Activated T-cell treated with anti-CD3 and anti-CD28 coated beads, Interleukin-2, amount 50 U/mL, for 24 hours (primary cell): ENCODE data around the gene CFI.

Experiments used
- DNase-seq: peaks from one replicate; pipeline ENCODE4 v3.0.0-alpha.2; 2020
- H3K27ac Mint-ChIP-seq: 2 replicates; pipeline ENCODE4 v1.8.0; 2020; ENCODE audit warnings: mild to moderate bottlenecking, mixed read lengths
- H3K27me3 Mint-ChIP-seq: 2 replicates; pipeline ENCODE4 v1.8.0; 2020; ENCODE audit warnings: mixed read lengths
- H3K36me3 Mint-ChIP-seq: 2 replicates; pipeline ENCODE4 v1.8.0; 2020; ENCODE audit warnings: low read depth, mixed read lengths
- H3K4me1 Mint-ChIP-seq: 2 replicates; pipeline ENCODE4 v1.8.0; 2020; ENCODE audit warnings: low read depth, mixed read lengths
- H3K4me3 Mint-ChIP-seq: 2 replicates; pipeline ENCODE4 v1.8.0; 2020; ENCODE audit warnings: mild to moderate bottlenecking, moderate library complexity, mixed read lengths
- H3K9me3 Mint-ChIP-seq: 2 replicates; pipeline ENCODE4 v1.8.0; 2020; ENCODE audit warnings: mixed read lengths

The CFI gene

GRCh38 chr4:109755656-109756055, 46.1 kb downstream of the CFI start:
- H3K27me3 Mint-ChIP-seq = peaks cover 11% of the 10 kb centered on the region
- no peak overlapping the region for H3K27ac Mint-ChIP-seq
- H3K4me1 Mint-ChIP-seq = peaks cover 5% of the 10 kb centered on the region

DNA sequence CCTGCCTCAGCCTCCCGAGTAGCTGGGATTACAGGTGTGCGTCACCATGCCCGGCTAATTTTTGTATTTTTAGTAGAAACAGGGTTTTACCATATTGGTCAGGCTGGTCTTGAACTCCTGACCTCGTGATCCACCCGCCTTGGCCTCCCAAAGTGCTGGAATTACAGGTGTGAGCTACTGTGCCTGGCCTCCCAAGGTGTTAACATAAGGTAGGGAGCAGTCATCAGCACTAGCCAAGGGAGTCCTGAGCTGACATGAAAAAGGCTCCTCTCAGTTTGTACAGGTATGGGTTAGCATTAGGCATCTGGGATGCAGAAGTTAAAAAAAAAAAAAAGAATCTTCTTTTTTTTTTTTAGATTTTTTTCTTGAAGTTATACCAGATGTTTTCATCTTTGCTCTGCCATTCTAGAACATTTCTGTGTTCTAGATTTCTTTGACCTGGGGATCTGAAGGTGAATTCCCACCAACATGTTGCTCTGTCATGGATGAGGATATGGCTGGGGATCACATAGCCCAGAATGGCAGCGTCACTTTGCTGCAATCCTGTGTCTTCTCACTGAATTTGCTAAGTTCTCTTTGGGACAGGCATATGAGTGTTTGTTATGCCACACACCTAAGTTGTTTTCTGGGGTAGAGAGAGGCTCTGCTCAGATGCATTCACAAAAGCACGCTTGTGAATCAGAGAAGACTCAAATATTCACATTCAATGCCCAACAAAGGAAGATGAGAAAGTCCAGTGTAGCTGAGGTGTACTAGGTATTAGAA, 47.5 kb downstream of the CFI start:
- peak; percentile 38 for DNase-seq
- no peaks in the 10 kb centered on the region for H3K9me3 Mint-ChIP-seq
- H3K27me3 Mint-ChIP-seq = peaks cover 5% of the 10 kb centered on the region
- no peak overlapping the region for H3K4me3 Mint-ChIP-seq
- no peak overlapping the region for H3K27ac Mint-ChIP-seq
- H3K36me3 Mint-ChIP-seq = no peaks in the 10 kb centered on the region
- no peaks in the 10 kb centered on the region for H3K4me1 Mint-ChIP-seq

More at GRCh38 chr4:109755656-109756055, 46.1 kb downstream of the CFI start:
- DNase-seq = no peak
- no peaks in the 10 kb centered on the region for H3K36me3 Mint-ChIP-seq
- no peaks in the 10 kb centered on the region for H3K9me3 Mint-ChIP-seq
- no peak overlapping the region for H3K4me3 Mint-ChIP-seq

DNA sequence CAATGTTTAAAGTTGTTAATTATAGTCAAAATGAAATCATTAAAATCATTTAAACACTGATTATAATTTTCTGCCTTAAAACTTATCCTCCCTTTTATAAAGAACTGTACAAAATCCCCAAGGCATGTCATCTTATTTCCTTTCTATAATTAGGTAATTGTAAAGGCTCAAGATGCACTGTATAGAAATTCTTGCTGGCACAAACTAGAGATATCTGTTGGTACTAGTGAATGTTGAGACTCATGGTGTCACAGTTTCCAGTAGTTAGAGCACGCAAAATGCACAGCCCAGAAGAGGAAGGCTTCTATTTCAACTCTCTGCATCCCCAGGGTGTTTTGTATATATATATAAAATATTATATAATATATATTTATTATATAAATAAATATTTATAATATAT, 49.3 kb downstream of the CFI start:
- no peak overlapping the region for H3K27ac Mint-ChIP-seq
- DNase-seq = no peak
- H3K9me3 Mint-ChIP-seq = no peaks in the 10 kb centered on the region
- H3K4me3 Mint-ChIP-seq = no peak overlapping the region
- no peaks in the 10 kb centered on the region for H3K36me3 Mint-ChIP-seq
- no peaks in the 10 kb centered on the region for H3K27me3 Mint-ChIP-seq
- H3K4me1 Mint-ChIP-seq = no peaks in the 10 kb centered on the region

DNA sequence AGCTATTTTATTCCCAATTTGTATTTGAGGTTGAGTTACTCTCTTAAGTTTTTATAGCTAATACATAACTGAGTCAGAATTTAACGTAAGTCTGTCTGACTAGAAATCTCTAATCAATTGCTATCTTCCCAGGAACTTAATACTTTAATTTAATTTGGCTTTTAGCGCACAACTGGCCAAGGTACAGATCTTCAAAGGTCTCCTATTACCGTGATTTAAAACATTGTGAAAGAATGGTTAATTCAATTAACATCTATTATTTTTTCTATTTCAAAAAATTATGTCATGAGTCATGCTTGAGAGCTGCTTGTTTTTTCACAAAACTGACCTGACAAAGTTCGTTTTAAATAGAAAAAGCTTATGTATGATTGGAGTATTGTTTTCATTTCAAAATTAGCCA, 49.9 kb downstream of the CFI start:
- no peak overlapping the region for H3K4me3 Mint-ChIP-seq
- no peaks in the 10 kb centered on the region for H3K36me3 Mint-ChIP-seq
- no peaks in the 10 kb centered on the region for H3K27me3 Mint-ChIP-seq

DNA sequence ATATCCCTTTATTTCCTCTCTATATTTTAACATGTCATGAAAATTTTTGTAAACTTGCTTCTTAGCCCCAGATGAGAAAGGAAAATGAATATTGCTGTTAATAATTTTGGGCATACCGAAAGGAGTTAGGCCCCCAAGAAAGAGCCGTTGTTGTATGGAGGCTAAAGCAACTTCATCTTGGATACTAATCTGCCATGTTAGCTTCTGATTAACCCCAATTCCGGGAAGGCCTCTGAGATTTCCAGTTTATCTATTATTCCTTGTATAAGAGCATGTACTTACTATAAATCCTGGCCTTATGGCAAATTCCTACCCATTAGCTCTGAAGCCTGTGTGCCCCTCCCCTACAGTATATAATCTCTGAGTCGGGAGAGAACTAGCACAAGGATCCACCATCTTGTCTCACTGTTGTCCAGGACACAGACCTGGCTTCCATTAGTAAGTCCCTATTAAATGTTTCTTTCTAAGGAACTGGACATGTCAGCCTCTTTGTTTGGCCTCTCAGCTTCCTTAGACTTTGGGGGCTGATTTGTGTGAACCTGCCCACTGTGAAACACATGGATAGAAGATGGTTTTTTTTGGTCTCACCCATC, 51.1 kb downstream of the CFI start:
- H3K36me3 Mint-ChIP-seq = no peaks in the 10 kb centered on the region
- H3K4me3 Mint-ChIP-seq = no peak overlapping the region
- no peaks in the 10 kb centered on the region for H3K9me3 Mint-ChIP-seq
- H3K4me1 Mint-ChIP-seq = no peaks in the 10 kb centered on the region
- no peaks in the 10 kb centered on the region for H3K27me3 Mint-ChIP-seq
- no peak overlapping the region for H3K27ac Mint-ChIP-seq
- no peak for DNase-seq

More for the DNA sequence above, 49.9 kb downstream of the CFI start:
- no peaks in the 10 kb centered on the region for H3K4me1 Mint-ChIP-seq
- no peak overlapping the region for H3K27ac Mint-ChIP-seq
- DNase-seq = no peak
- H3K9me3 Mint-ChIP-seq = no peaks in the 10 kb centered on the region

- H3K4me3 Mint-ChIP-seq = no peak overlapping the region
- no peak overlapping the region for H3K27ac Mint-ChIP-seq
- H3K27me3 Mint-ChIP-seq = no peaks in the 10 kb centered on the region
- H3K4me1 Mint-ChIP-seq = no peaks in the 10 kb centered on the region
- H3K36me3 Mint-ChIP-seq = no peaks in the 10 kb centered on the region
- no peaks in the 10 kb centered on the region for H3K9me3 Mint-ChIP-seq
- no peak for DNase-seq
Observed at GRCh38 chr4:109749388-109750082, 52.3 kb downstream of the CFI start.

GRCh38 chr4:109748114-109748513, 53.7 kb downstream of the CFI start:
- Mint-ChIP-seq H3K4me3 (no peak overlapping the region), H3K4me1 (no peaks in the 10 kb centered on the region), H3K36me3 (no peaks in the 10 kb centered on the region), H3K27me3 (no peaks in the 10 kb centered on the region), H3K9me3 (no peaks in the 10 kb centered on the region), H3K27ac (no peak overlapping the region)
- no peak for DNase-seq

DNA sequence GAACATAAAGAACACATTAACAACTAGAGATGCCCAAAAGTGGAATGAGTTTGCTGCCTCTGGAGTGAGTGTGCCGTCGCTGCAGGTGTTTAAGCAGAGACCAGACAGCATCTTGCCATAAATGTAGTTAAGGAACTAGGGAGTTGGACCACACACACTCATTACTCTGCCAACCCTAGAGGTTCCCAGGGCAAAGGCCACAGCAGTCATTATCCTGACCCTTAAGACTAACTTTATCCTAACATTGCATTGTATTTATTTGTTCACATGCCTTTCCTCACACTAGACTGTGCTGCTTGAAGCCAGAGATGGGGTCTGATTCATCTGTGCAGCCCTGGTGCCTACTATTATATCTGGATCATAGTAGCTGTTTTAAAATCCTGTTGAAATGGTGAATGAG, 55.1 kb downstream of the CFI start:
- H3K27ac Mint-ChIP-seq = no peak overlapping the region
- H3K36me3 Mint-ChIP-seq = no peaks in the 10 kb centered on the region
- no peaks in the 10 kb centered on the region for H3K9me3 Mint-ChIP-seq
- H3K27me3 Mint-ChIP-seq = no peaks in the 10 kb centered on the region
- DNase-seq = no peak
- H3K4me1 Mint-ChIP-seq = no peaks in the 10 kb centered on the region
- no peak overlapping the region for H3K4me3 Mint-ChIP-seq

DNA sequence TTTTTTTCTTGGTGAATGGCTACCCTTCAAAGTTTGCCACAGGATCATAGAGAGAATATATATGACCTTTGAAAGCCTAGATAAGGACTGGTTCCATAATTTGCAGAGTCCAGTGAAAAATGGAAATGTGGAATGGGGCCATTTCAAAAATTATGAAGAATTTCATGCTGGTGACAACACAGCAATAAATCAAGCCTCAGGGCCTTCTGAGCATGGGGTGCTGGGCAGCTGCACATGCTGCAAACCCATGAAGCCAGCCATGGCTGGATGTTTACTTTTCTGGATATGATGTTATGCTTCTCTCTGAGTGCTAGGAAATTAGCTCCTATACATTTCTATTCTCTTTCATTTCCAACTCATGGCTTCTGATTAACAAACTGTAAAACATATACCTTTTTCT, 56.0 kb downstream of the CFI start:
- Mint-ChIP-seq H3K4me3 (no peak overlapping the region), H3K9me3 (no peaks in the 10 kb centered on the region), H3K36me3 (no peaks in the 10 kb centered on the region), H3K4me1 (no peaks in the 10 kb centered on the region), H3K27me3 (no peaks in the 10 kb centered on the region), H3K27ac (no peak overlapping the region)
- DNase-seq = no peak

GRCh38 chr4:109739547-109739946, 62.3 kb downstream of the CFI start:
- Mint-ChIP-seq H3K9me3 (no peaks in the 10 kb centered on the region), H3K36me3 (no peaks in the 10 kb centered on the region), H3K4me3 (no peak overlapping the region), H3K4me1 (no peaks in the 10 kb centered on the region), H3K27ac (no peak overlapping the region), H3K27me3 (no peaks in the 10 kb centered on the region)
- DNase-seq = no peak

DNA sequence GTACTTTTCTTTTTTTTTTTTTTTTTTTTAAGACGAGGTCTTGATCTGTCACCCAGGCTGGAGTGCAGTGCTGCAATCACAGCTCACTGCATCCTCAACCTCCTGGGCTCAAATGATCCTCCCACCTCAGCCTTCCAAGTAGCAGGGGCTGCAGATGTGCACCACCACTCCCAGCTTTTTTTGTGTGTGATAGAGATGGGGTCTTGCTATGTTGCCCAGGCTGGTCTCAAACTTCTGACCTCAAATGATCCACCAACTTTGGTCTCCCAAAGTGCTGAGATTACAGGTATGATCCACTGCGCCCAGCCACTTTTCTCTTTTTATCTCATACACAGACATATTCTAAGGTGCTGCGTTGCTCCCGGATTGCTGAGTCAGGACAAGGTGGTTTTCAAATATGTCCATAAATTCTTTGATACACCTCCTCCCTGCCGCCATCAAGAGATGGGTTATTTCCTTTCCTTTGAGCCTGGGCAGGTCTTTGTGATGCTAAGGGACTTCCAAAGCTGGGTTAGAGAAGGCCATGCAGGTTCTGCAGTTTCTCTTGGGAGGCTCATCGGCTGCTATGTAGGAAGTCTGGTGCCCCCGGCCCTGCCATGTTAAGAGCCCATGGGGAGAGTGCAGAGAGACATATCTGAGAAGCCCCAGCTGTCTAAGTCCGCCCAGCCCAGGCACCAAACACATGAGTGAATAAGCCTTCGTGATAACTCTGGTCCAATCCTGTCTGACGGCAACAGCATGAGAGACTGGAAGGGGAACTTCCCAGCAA, 63.5 kb downstream of the CFI start:
- Mint-ChIP-seq H3K36me3 (no peaks in the 10 kb centered on the region), H3K4me3 (no peak overlapping the region), H3K4me1 (no peaks in the 10 kb centered on the region), H3K27me3 (no peaks in the 10 kb centered on the region), H3K9me3 (no peaks in the 10 kb centered on the region), H3K27ac (no peak overlapping the region)
- no peak for DNase-seq

- Mint-ChIP-seq H3K27ac (no peak overlapping the region), H3K36me3 (no peaks in the 10 kb centered on the region), H3K27me3 (no peaks in the 10 kb centered on the region), H3K4me1 (no peaks in the 10 kb centered on the region), H3K9me3 (no peaks in the 10 kb centered on the region), H3K4me3 (no peak overlapping the region)
- no peak for DNase-seq
Observed at GRCh38 chr4:109735566-109736365, 66.0 kb downstream of the CFI start.

GRCh38 chr4:109733728-109734127, 68.1 kb downstream of the CFI start:
- peaks cover 5% of the 10 kb centered on the region for H3K36me3 Mint-ChIP-seq
- H3K9me3 Mint-ChIP-seq = no peaks in the 10 kb centered on the region
- no peak overlapping the region for H3K4me3 Mint-ChIP-seq
- no peak overlapping the region for H3K27ac Mint-ChIP-seq
- H3K27me3 Mint-ChIP-seq = no peaks in the 10 kb centered on the region
- no peak for DNase-seq
- H3K4me1 Mint-ChIP-seq = peaks cover 11% of the 10 kb centered on the region
